ENCODE data around the gene FCRL6.
A peak's percentile ranks its signal among the peaks of the same experiment; 100 is the strongest.

FCRL6 gene

GRCh38 chr1:159798893-159799292 is 3.3 kb upstream of the FCRL6 start:
- DNase-seq = peak in 5 of 10 donors; percentile 36 to 84 (median 48)
- intact Hi-C loops (cut with DNase I) = loop anchor here (2.0 to 10.0 kb wide), 3 partner anchors 53 to 206 kb away; no protein-coding TSS in a partner anchor

- intact Hi-C loops (cut with DNase I) = loop anchor here (2.0 to 10.0 kb wide), 3 partner anchors 53 to 205 kb away; no protein-coding TSS in a partner anchor
- peak in 1 of 10 donors; percentile 31 for DNase-seq
Measured at GRCh38 chr1:159799446-159799985, 2.6 kb upstream of the FCRL6 start.

GRCh38 chr1:159800177-159800930 is 1.8 kb upstream of the FCRL6 start:
- peak in 1 of 10 donors; percentile 46 for DNase-seq
- intact Hi-C loops (cut with DNase I) = no loop called here

GRCh38 chr1:159803956-159804689 is 2.0 kb downstream of the FCRL6 start:
- peak in 1 of 10 donors; percentile 49 for DNase-seq
- intact Hi-C loops (cut with DNase I) = no loop called here

GRCh38 chr1:159804924-159805323 is 2.8 kb downstream of the FCRL6 start:
- no peak for DNase-seq
- intact Hi-C loops (cut with DNase I) = no loop called here

- no peak for DNase-seq
- intact Hi-C loops (cut with DNase I) = no loop called here
Measured at GRCh38 chr1:159815926-159816325, 13.8 kb downstream of the FCRL6 start.

- intact Hi-C loops (cut with DNase I) = no loop called here
Measured at GRCh38 chr1:159817276-159818041, 15.3 kb downstream of the FCRL6 start.

GRCh38 chr1:159821171-159821867 is 19.2 kb downstream of the FCRL6 start:
- peak in 1 of 10 donors; percentile 47 for DNase-seq
- intact Hi-C loops (cut with DNase I) = no loop called here

More at GRCh38 chr1:159817276-159818041, 15.3 kb downstream of the FCRL6 start:
- DNase-seq = no peak

- DNase-seq = no peak
- intact Hi-C loops (cut with DNase I) = no loop called here
Measured at GRCh38 chr1:159823406-159823805, 21.2 kb downstream of the FCRL6 start.

- DNase-seq = no peak
- intact Hi-C loops (cut with DNase I) = no loop called here
Measured at GRCh38 chr1:159825564-159825963, 23.4 kb downstream of the FCRL6 start.

GRCh38 chr1:159826441-159827101 is 24.4 kb downstream of the FCRL6 start, which contains the start of gene SLAMF8:
Gene SLAMF8 (plus strand): TSS chr1:159826873. CDS start chr1:159826899, 26 bp downstream.
- peak in 2 of 10 donors; percentile 11 to 24 for DNase-seq
- intact Hi-C loops (cut with DNase I) = no loop called here

- DNase-seq = no peak
- intact Hi-C loops (cut with DNase I) = no loop called here
Measured at GRCh38 chr1:159827102-159827490, 24.9 kb downstream of the FCRL6 start.

GRCh38 chr1:159827549-159827948 is 25.4 kb downstream of the FCRL6 start:
- intact Hi-C loops (cut with DNase I) = no loop called here
- DNase-seq = no peak

GRCh38 chr1:159828176-159828575 is 26.0 kb downstream of the FCRL6 start:
- DNase-seq = no peak
- intact Hi-C loops (cut with DNase I) = no loop called here

GRCh38 chr1:159828581-159829272 is 26.6 kb downstream of the FCRL6 start:
- DNase-seq = no peak
- intact Hi-C loops (cut with DNase I) = no loop called here

GRCh38 chr1:159829273-159829634 is 27.1 kb downstream of the FCRL6 start:
- DNase-seq = peak in 4 of 10 donors; percentile 17 to 43 (median 36)
- intact Hi-C loops (cut with DNase I) = no loop called here

GRCh38 chr1:159829822-159830465 is 27.8 kb downstream of the FCRL6 start:
- DNase-seq = no peak
- intact Hi-C loops (cut with DNase I) = no loop called here

- no peak for DNase-seq
- intact Hi-C loops (cut with DNase I) = no loop called here
Measured at GRCh38 chr1:159830722-159831121, 28.6 kb downstream of the FCRL6 start.

All from posterior cingulate gyrus (tissue), 11 donors.